ENCODE results near the gene WNT3A. TPM values are rescaled to one million over a fixed set of nuclear protein-coding genes. Genes with fewer than 3 reads are reported as not detected.
"Not testable (repeated sequence)": the region's sequence is repeated elsewhere in the genome, so short reads cannot be mapped to it uniquely, and the experiment has no call there.

WNT3A gene
- total and polyA plus RNA-seq, 2 donors (not counting 3 experiments of a cell fraction or from before 2014, with no cell fraction given) = not detected

DNA sequence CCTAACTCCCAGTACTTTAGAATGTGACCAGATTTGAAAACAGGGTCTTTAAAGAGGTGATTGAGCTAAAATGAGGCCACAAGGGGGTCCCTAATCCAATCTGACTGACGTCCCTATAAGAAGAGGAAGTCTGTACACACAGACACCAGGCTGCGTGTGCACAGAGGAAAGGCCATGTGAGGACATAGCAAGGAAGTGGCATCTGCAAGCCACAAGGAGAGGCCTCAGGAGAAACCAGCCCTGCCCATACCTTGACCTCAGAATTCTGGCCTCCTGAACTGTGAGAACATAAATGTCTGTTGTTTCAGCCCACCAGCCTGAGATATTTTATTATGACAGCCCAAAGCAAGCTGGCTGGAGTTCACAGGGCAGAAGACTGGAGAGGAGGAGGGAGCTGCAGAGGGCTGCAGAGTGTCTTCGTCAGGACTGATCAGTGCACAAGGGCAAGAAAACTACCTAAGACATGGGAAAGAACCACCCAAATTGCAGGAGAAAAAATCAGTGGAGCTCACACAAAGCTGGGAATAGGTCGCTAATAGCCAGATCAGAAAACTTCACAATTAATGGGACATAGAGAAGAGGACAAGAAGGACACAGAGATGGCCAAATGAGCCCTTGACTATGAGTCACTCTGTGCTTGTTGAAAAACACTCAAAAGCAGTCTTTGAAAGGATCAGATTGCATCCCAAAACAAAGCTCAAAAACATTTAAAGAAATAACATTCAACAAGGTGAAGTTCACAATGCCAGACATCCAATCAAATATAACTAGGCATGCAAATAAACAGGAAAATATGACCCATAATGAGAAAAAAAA, 44.9 kb upstream of the WNT3A start:
- dilution Hi-C loops (cut with MboI; ENCODE audit: extremely low pct_ligation_motif_present, low sequenced_read_pairs) (no loop called here), intact Hi-C loops (cut with micrococcal nuclease) (no loop called here)
- H3K4me3 ChIP-seq (replicated peaks in 1 of 3; ENCODE audit: insufficient read depth in 1 of 3, low read depth in 1 of 3, low read length in 3 of 3) = no peak overlapping the region
- FAIRE-seq = no peak
- H3K27me3 ChIP-seq (ENCODE audit: control insufficient read depth in 2 of 2, insufficient read depth in 2 of 2, low read length in 2 of 2) = peaks cover 0 to 15% of the 10 kb centered on the region in 2 experiments
- BruUV-seq (replicated peaks) = no TSS peak
- no peaks in the 10 kb centered on the region for H3K79me2 ChIP-seq (ENCODE audit: control insufficient read depth, insufficient read depth, low read length)
- no peaks in the 10 kb centered on the region for H3K9me1 ChIP-seq (replicated peaks; ENCODE audit: control insufficient read depth, extremely low read depth, insufficient read depth, low read length)
- no peak overlapping the region for H3K27ac ChIP-seq (ENCODE audit: insufficient read depth, low read depth, low read length)
- ChIA-PET CTCF (interaction anchor here (0.9 to 2.0 kb wide), 2 partner anchors 8 to 200 kb away, joined by 3 to 4 read pairs; no protein-coding TSS in a partner anchor), POLR2A (no interaction called here)
- DNase-seq (ENCODE audit: low read depth, low spot score) = no peak
- H4K20me1 ChIP-seq (replicated peaks; ENCODE audit: control insufficient read depth, extremely low read depth, insufficient read depth, low read length) = no peaks in the 10 kb centered on the region
- no peaks in the 10 kb centered on the region for H3K9me3 ChIP-seq (replicated peaks; ENCODE audit: control insufficient read depth, insufficient read depth, low read length)
- H3K4me1 ChIP-seq (ENCODE audit: control insufficient read depth, extremely low read depth, insufficient read depth, low read length) = no peaks in the 10 kb centered on the region
- no peak overlapping the region for H3K4me2 ChIP-seq (ENCODE audit: insufficient read depth, low read length)
- no peak overlapping the region for H3K9ac ChIP-seq (replicated peaks; ENCODE audit: extremely low read depth, insufficient read depth, low read length)
- H3K36me3 ChIP-seq (ENCODE audit: control insufficient read depth in 2 of 2, extremely low read depth in 1 of 2, insufficient read depth in 2 of 2, low read length in 2 of 2) = no peaks in the 10 kb centered on the region
- no peak for TF ChIP-seq GATA2 (IDR thresholded peaks at IDR 0.05; ENCODE audit: insufficient read depth, insufficient read length, low read depth, low read length)
- TF ChIP-seq POLR2A (IDR thresholded peaks at IDR 0.05; ENCODE audit: low read depth, low read length) = no peak
- TF ChIP-seq, protein P1, sequence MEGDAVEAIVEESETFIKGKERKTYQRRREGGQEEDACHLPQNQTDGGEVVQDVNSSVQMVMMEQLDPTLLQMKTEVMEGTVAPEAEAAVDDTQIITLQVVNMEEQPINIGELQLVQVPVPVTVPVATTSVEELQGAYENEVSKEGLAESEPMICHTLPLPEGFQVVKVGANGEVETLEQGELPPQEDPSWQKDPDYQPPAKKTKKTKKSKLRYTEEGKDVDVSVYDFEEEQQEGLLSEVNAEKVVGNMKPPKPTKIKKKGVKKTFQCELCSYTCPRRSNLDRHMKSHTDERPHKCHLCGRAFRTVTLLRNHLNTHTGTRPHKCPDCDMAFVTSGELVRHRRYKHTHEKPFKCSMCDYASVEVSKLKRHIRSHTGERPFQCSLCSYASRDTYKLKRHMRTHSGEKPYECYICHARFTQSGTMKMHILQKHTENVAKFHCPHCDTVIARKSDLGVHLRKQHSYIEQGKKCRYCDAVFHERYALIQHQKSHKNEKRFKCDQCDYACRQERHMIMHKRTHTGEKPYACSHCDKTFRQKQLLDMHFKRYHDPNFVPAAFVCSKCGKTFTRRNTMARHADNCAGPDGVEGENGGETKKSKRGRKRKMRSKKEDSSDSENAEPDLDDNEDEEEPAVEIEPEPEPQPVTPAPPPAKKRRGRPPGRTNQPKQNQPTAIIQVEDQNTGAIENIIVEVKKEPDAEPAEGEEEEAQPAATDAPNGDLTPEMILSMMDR (IDR thresholded peaks at IDR 0.05; ENCODE audit: extremely low read depth in 1 of 2, insufficient read depth in 1 of 2, low read depth in 1 of 2, low read length in 2 of 2) = no peak
- no peak for TF ChIP-seq FOS (IDR thresholded peaks at IDR 0.05; ENCODE audit: borderline replicate concordance, insufficient read depth, low read length)
- no peak for TF ChIP-seq JUN (IDR thresholded peaks at IDR 0.05; ENCODE audit: borderline replicate concordance, insufficient read depth, insufficient read length, low read depth)
- TF ChIP-seq, protein P2, sequence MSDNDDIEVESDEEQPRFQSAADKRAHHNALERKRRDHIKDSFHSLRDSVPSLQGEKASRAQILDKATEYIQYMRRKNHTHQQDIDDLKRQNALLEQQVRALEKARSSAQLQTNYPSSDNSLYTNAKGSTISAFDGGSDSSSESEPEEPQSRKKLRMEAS (IDR thresholded peaks at IDR 0.05; ENCODE audit: insufficient read depth, insufficient read length) = no peak
- TF ChIP-seq EZH2 (IDR thresholded peaks at IDR 0.05; ENCODE audit: borderline replicate concordance, low read depth, low read length, severe bottlenecking) = no peak
- no peak for TF ChIP-seq MYC (IDR thresholded peaks at IDR 0.05; ENCODE audit: low read depth, low read length)
- TF ChIP-seq POLR2AphosphoS5 (IDR thresholded peaks at IDR 0.05; ENCODE audit: insufficient read depth, low read depth, low read length) = no peak
- H2AFZ ChIP-seq (ENCODE audit: low read depth, low read length) = no peak overlapping the region

DNA sequence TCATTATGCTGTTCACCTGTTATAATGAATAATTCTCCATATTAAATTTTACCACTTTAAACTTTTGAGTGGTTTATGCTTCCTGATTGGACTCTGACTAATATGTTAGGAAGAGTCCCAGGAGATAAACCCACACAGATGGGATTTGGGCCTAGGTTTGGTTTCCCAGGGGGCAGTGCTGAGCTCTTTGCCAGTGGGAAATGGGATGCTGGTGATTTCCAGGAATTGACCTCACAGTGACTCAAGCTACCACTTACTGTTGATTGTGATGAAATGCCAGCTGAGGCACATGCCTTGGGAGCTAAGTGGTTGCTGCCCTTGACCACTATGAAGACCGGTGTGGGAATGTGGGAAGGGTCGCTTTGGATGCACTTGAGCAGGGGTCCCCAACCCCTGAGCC, 40.1 kb upstream of the WNT3A start:
- not testable (repeated sequence) for DNase-seq (ENCODE audit: low read depth, low spot score)

More for the DNA sequence above, 40.1 kb upstream of the WNT3A start:
- CTCF ChIA-PET = interaction anchor here (1.6 kb wide), 1 partner anchor 19 kb away, joined by 3 read pairs; the partner anchor contains the start of gene WNT9A
- dilution Hi-C loops (cut with MboI; ENCODE audit: extremely low pct_ligation_motif_present, low sequenced_read_pairs); intact Hi-C loops (cut with micrococcal nuclease); H3K9ac ChIP-seq (replicated peaks; ENCODE audit: extremely low read depth, insufficient read depth, low read length); H3K36me3 ChIP-seq (ENCODE audit: control insufficient read depth in 2 of 2, extremely low read depth in 1 of 2, insufficient read depth in 2 of 2, low read length in 2 of 2); BruUV-seq (replicated peaks); H2AFZ ChIP-seq (ENCODE audit: low read depth, low read length); H3K9me1 ChIP-seq (replicated peaks; ENCODE audit: control insufficient read depth, extremely low read depth, insufficient read depth, low read length); H3K79me2 ChIP-seq (ENCODE audit: control insufficient read depth, insufficient read depth, low read length); H3K27me3 ChIP-seq (ENCODE audit: control insufficient read depth in 2 of 2, insufficient read depth in 2 of 2, low read length in 2 of 2); H3K4me3 ChIP-seq (replicated peaks in 1 of 3; ENCODE audit: insufficient read depth in 1 of 3, low read depth in 1 of 3, low read length in 3 of 3); FAIRE-seq; H3K4me2 ChIP-seq (ENCODE audit: insufficient read depth, low read length); H3K9me3 ChIP-seq (replicated peaks; ENCODE audit: control insufficient read depth, insufficient read depth, low read length); H3K4me1 ChIP-seq (ENCODE audit: control insufficient read depth, extremely low read depth, insufficient read depth, low read length); H4K20me1 ChIP-seq (replicated peaks; ENCODE audit: control insufficient read depth, extremely low read depth, insufficient read depth, low read length); POLR2A ChIA-PET; H3K27ac ChIP-seq (ENCODE audit: insufficient read depth, low read depth, low read length): not testable (repeated sequence)

Measured in endothelial cell of umbilical vein (primary cell).